ENCODE measurements around the gene VMAC.

VMAC gene

GRCh38 chr19:5955636-5955935 is 50.9 kb downstream of the VMAC start:
- TF ChIP-seq ZNF274 (IDR thresholded peaks at IDR 0.05; ENCODE audit: low read depth, low read length), result no peak

GRCh38 chr19:5956323-5956722 is 51.7 kb downstream of the VMAC start:
- no peak overlapping the region for H3K4me3 ChIP-seq (ENCODE audit: low read length)
- no peak for TF ChIP-seq ZNF274 (IDR thresholded peaks at IDR 0.05; ENCODE audit: low read depth, low read length)

More at GRCh38 chr19:5955636-5955935, 50.9 kb downstream of the VMAC start:
- H3K4me3 ChIP-seq (ENCODE audit: low read length), result no peak overlapping the region

GRCh38 chr19:5956728-5957127 is 52.1 kb downstream of the VMAC start:
- TF ChIP-seq ZNF274 (IDR thresholded peaks at IDR 0.05; ENCODE audit: low read depth, low read length), result no peak

GRCh38 chr19:5957170-5957569 is 52.5 kb downstream of the VMAC start:
- no peak for TF ChIP-seq ZNF274 (IDR thresholded peaks at IDR 0.05; ENCODE audit: low read depth, low read length)
- H3K4me3 ChIP-seq (ENCODE audit: low read length), result no peak overlapping the region

More at GRCh38 chr19:5956728-5957127, 52.1 kb downstream of the VMAC start:
- H3K4me3 ChIP-seq (ENCODE audit: low read length), result no peak overlapping the region

GRCh38 chr19:5958074-5958850 is 53.6 kb downstream of the VMAC start:
- TF ChIP-seq ZNF274 (IDR thresholded peaks at IDR 0.05; ENCODE audit: low read depth, low read length), result no peak
- H3K4me3 ChIP-seq (ENCODE audit: low read length), result no peak overlapping the region

GRCh38 chr19:5958851-5959122 is 54.1 kb downstream of the VMAC start:
- H3K4me3 ChIP-seq (ENCODE audit: low read length), result no peak overlapping the region
- no peak for TF ChIP-seq ZNF274 (IDR thresholded peaks at IDR 0.05; ENCODE audit: low read depth, low read length)

GRCh38 chr19:5959260-5960004 is 54.8 kb downstream of the VMAC start:
- no peak for TF ChIP-seq ZNF274 (IDR thresholded peaks at IDR 0.05; ENCODE audit: low read depth, low read length)
- no peak overlapping the region for H3K4me3 ChIP-seq (ENCODE audit: low read length)

Data from GM08714 (cell line).